PFSK-1 (cell line): ENCODE results near the gene OSTF1.

Experiments used
- FOXP2 ChIP-seq: optimal IDR thresholded peaks from 2 replicates; pipeline ENCODE3; 2011; ENCODE audit warnings: borderline replicate concordance, control low read depth, inconsistent platforms; ENCODE audit not compliant: insufficient read depth; ENCODE audit errors: extremely low read length, extremely low read depth
- POLR2AphosphoS5 ChIP-seq: IDR thresholded peaks from 2 replicates; pipeline ENCODE4 v1.6.1; 2012; ENCODE audit warnings: low read depth, mild to moderate bottlenecking, control low read depth, low read length, moderate library complexity
- REST ChIP-seq, 2 experiments: IDR thresholded peaks; 2 replicates each; pipeline versions ENCODE4 v1.6.1 to v1.8.0; 2011 to 2012; ENCODE audit warnings: low read depth in 2 of 2, low read length in 2 of 2, control low read depth in 1 of 2, inconsistent platforms in 1 of 2, mild to moderate bottlenecking in 1 of 2, moderate library complexity in 1 of 2; ENCODE audit not compliant: insufficient read depth in 1 of 2
- SIN3A ChIP-seq: IDR thresholded peaks from 2 replicates; pipeline ENCODE4 v1.6.1; 2012; ENCODE audit warnings: mild to moderate bottlenecking, low read length, moderate library complexity, borderline replicate concordance; ENCODE audit not compliant: insufficient read depth
- TAF1 ChIP-seq: IDR thresholded peaks from 2 replicates; pipeline ENCODE4 v1.6.1; 2012; ENCODE audit warnings: low read length, control low read depth, borderline replicate concordance; ENCODE audit not compliant: insufficient read depth

OSTF1 gene

DNA sequence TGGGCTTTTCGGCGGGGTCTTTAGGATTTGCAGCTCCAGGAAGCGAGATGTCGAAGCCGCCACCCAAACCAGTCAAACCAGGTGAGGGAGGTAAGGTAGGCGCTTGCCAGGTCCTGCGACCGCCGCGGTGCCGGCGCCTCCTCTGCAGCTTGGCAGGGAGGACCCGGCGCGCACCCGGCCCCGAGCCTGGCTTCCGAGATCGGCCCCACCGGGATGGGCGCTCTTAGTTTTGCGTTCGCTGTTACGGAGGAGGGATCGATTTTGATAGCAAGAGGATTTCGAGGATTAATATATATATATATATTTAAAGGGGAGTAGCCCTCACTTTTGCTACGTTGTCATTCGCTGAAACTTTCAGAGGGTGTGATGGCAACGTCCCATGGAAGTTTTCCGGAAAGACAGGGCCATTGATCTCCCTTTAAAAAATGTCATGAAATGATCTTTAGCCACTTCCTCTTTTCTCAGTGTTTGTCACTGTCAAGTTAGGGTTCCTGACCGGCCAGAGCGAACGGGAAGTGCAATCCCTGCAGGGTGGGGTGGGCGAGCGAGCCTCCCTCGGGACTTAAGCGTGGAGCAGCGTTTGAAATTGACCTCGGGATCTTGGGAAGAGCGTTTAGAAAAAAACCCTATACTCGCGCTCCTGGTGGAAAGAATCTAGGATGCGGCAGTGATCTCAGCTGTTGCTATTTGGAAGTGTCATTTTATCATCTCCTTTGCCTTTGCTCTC, 495 bp downstream of the OSTF1 start:
- TF ChIP-seq SIN3A (peak; percentile 50; the same call in 1 of the 2 replicates), TAF1 (no peak), REST (IDR thresholded peaks at IDR 0.05; ENCODE audit: insufficient read depth in 1 of 2, low read depth in 2 of 2, low read length in 2 of 2) (no peak), POLR2AphosphoS5 (no peak)

- TF ChIP-seq SIN3A = no peak
- no peak for TF ChIP-seq TAF1
- TF ChIP-seq FOXP2 = no peak
Observed at GRCh38 chr9:75089373-75089766, 1.1 kb downstream of the OSTF1 start.

GRCh38 chr9:75090579-75090978, 2.3 kb downstream of the OSTF1 start:
- no peak for TF ChIP-seq POLR2AphosphoS5

- no peak for TF ChIP-seq POLR2AphosphoS5
- TF ChIP-seq SIN3A = no peak
- no peak for TF ChIP-seq REST (IDR thresholded peaks at IDR 0.05; ENCODE audit: insufficient read depth in 1 of 2, low read depth in 2 of 2, low read length in 2 of 2)
- TF ChIP-seq TAF1 = no peak
- no peak for TF ChIP-seq FOXP2
Observed at GRCh38 chr9:75092766-75093165, 4.5 kb downstream of the OSTF1 start.

DNA sequence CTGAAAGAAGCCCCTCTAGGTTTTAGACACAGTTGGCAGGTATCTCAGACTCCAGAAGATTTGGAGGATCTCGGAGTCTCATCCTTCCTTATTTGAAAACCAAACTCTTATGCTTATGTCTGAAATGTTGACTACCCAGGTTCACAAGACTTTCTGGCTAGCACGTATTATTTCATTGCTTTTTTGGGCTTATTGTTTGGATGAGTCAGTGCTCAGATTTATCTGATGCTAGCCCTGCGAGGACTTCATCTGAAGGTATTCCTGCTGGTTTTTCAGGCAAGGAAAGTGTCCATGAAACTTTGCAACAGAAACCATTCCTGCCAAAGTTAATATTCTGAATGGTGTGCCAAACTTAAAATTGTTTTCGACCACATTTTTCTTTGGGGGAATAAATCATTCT, 8.5 kb downstream of the OSTF1 start:
- TF ChIP-seq REST (IDR thresholded peaks at IDR 0.05; ENCODE audit: insufficient read depth in 1 of 2, low read depth in 2 of 2, low read length in 2 of 2) (no peak), TAF1 (no peak), FOXP2 (no peak), POLR2AphosphoS5 (no peak), SIN3A (no peak)

DNA sequence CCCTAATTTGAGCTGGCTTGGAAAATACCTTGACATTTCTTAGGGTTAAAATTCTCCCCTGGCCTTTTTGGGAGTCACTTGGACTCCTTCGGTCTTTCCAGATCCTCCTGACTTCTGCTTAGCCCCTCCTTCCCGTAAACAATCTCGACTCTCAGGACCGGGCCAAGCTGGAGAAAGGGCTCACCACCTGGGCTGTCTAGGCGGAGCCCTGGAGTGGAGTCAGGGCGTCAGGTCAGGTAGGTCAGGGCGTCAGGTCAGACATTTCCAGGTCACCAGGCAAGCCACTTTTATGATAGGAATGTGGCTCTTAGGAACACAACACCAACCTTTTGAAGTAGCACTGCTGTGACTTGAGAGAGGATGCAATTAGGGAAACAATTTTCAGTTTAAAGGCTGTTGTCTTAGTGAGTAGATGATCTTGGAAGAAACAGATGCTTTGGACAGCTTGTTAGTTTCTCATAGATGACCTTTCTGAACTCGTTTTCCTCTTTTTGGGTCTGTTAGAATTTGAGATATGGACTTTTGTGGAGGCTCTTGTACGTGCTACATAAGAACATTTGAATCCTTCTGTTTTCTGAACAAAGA, 12.8 kb downstream of the OSTF1 start:
- TF ChIP-seq TAF1 (no peak), FOXP2 (no peak), SIN3A (no peak), POLR2AphosphoS5 (no peak), REST (IDR thresholded peaks at IDR 0.05; ENCODE audit: insufficient read depth in 1 of 2, low read depth in 2 of 2, low read length in 2 of 2) (no peak)
